GM12891 (cell line): ENCODE results near the gene OTOF.
A peak's percentile ranks its signal among the peaks of the same experiment; 100 is the strongest.

Source experiments
- DNase-seq: peaks from one replicate; pipeline ENCODE4 v3.0.0; 2011; ENCODE audit warnings: low spot score; ENCODE audit not compliant: insufficient read length
- FAIRE-seq: peaks from 2 replicates; lab custom pipeline; 2011; peaks lifted over from hg19 to GRCh38; lab: Jason Lieb, UNC
- PAX5 ChIP-seq: IDR thresholded peaks from 2 replicates; pipeline ENCODE4 v1.6.1; 2011; ENCODE audit warnings: low read length, moderate library complexity, mild to moderate bottlenecking; ENCODE audit not compliant: insufficient read depth, severe bottlenecking
- POLR2A ChIP-seq: IDR thresholded peaks from 2 replicates; pipeline ENCODE4 v1.6.1; 2011; ENCODE audit warnings: low read depth, low read length, control low read depth
- POLR2AphosphoS5 ChIP-seq: IDR thresholded peaks from 2 replicates; pipeline ENCODE4 v1.6.1; 2011; ENCODE audit warnings: low read depth, low read length, control low read depth
- POU2F2 ChIP-seq: IDR thresholded peaks from 2 replicates; pipeline ENCODE4 v1.6.1; 2011; ENCODE audit warnings: low read depth, mild to moderate bottlenecking, control low read depth, low read length, moderate library complexity
- SPI1 ChIP-seq: IDR thresholded peaks from 2 replicates; pipeline ENCODE4 v1.6.1; 2011; ENCODE audit warnings: low read depth, low read length, control low read depth
- TAF1 ChIP-seq: IDR thresholded peaks from 2 replicates; pipeline ENCODE4 v1.6.1; 2011; ENCODE audit warnings: low read depth, low read length, control low read depth

OTOF gene

GRCh38 chr2:26414311-26414710 is 63.6 kb downstream of the OTOF start:
- DNase-seq (no peak), FAIRE-seq (no peak)
- no peak for TF ChIP-seq POLR2AphosphoS5
- no peak for TF ChIP-seq TAF1
- no peak for TF ChIP-seq PAX5
- no peak for TF ChIP-seq POU2F2
- TF ChIP-seq POLR2A: no peak
- no peak for TF ChIP-seq SPI1

- FAIRE-seq: peak; percentile 91
- TF ChIP-seq POU2F2: no peak
- TF ChIP-seq POLR2A: 0 out of 2 replicates have a peak, but pooled peaks have one; percentile 39
- TF ChIP-seq TAF1: no peak
- DNase-seq: peak; percentile 37
Observed at GRCh38 chr2:26412091-26412673, 65.7 kb downstream of the OTOF start.

- peak; percentile 20 for FAIRE-seq
- TF ChIP-seq POLR2AphosphoS5 (no peak), PAX5 (no peak), POU2F2 (no peak), TAF1 (no peak), SPI1 (no peak), POLR2A (no peak)
- no peak for DNase-seq
Observed at GRCh38 chr2:26411419-26411818, 66.5 kb downstream of the OTOF start.

- TF ChIP-seq SPI1 (no peak), TAF1 (no peak), POLR2AphosphoS5 (no peak), POLR2A (no peak), PAX5 (no peak), POU2F2 (no peak)
- no peak for DNase-seq
- FAIRE-seq: no peak
Observed at GRCh38 chr2:26410764-26411243, 67.1 kb downstream of the OTOF start.

- DNase-seq (no peak), FAIRE-seq (no peak)
- TF ChIP-seq PAX5 (no peak), POLR2AphosphoS5 (no peak), POU2F2 (no peak), TAF1 (no peak), SPI1 (no peak)
Observed at GRCh38 chr2:26409785-26410184, 68.1 kb downstream of the OTOF start.

- no peak for FAIRE-seq
- TF ChIP-seq TAF1 (no peak), SPI1 (no peak)
- no peak for DNase-seq
Observed at GRCh38 chr2:26407526-26407925, 70.4 kb downstream of the OTOF start.
